GM23338 (cell line): ENCODE measurements around the gene SLC25A44. TPM values are rescaled to one million over a fixed set of nuclear protein-coding genes. Genes with fewer than 3 reads are reported as not detected.

Experiments used
- ATAC-seq: fragments of 200-7000 bp; cut with Tn5 transposase; 3 replicates; pipeline ENCODE4 v1.9.1; 2020
- DNase-seq: peaks from one replicate; pipeline ENCODE4 v3.0.0-alpha.2; 2015; ENCODE audit warnings: low spot score
- H2AFZ ChIP-seq: fragments of 200-600 bp; sonication (generic); 2 replicates; pipeline ENCODE4 v1.8.0; 2016; ENCODE audit warnings: antibody characterized with exemption, mild to moderate bottlenecking, moderate library complexity
- H3F3A ChIP-seq: fragments of 200-600 bp; sonication (generic); replicated peaks from 2 replicates; pipeline ENCODE4 v1.8.0; 2017; ENCODE audit warnings: antibody characterized with exemption, mixed run types, low read depth
- H3K27ac ChIP-seq: fragments of 200-600 bp; sonication (generic); 2 replicates; pipeline ENCODE4 v1.6.1; 2016; ENCODE audit warnings: low read depth
- H3K27me3 ChIP-seq: fragments of 200-600 bp; sonication (generic); 2 replicates; pipeline ENCODE4 v1.8.0; 2016; ENCODE audit warnings: mild to moderate bottlenecking, mixed run types, moderate library complexity; ENCODE audit not compliant: insufficient read depth
- H3K36me3 ChIP-seq: fragments of 200-600 bp; sonication (generic); 2 replicates; pipeline ENCODE4 v1.8.0; 2016; ENCODE audit warnings: mild to moderate bottlenecking; ENCODE audit not compliant: insufficient read depth
- H3K4me1 ChIP-seq: fragments of 200-600 bp; sonication (generic); 2 replicates; pipeline ENCODE4 v1.8.0; 2016; ENCODE audit warnings: mild to moderate bottlenecking, moderate library complexity; ENCODE audit not compliant: insufficient read depth
- H3K4me2 ChIP-seq: fragments of 200-600 bp; sonication (generic); 2 replicates; pipeline ENCODE4 v1.7.1; 2017; ENCODE audit warnings: mixed run types
- H3K4me3 ChIP-seq: fragments of 200-600 bp; sonication (generic); 2 replicates; pipeline ENCODE4 v1.6.1; 2016; ENCODE audit warnings: mixed run types
- H3K79me2 ChIP-seq: fragments of 200-600 bp; sonication (generic); replicated peaks from 2 replicates; pipeline ENCODE4 v1.8.0; 2017; ENCODE audit warnings: mild to moderate bottlenecking; ENCODE audit not compliant: insufficient read depth
- H3K9me2 ChIP-seq: fragments of 200-600 bp; sonication (generic); 2 replicates; pipeline ENCODE4 v1.8.0; 2017; ENCODE audit not compliant: insufficient read depth
- H4K20me1 ChIP-seq: fragments of 200-600 bp; sonication (generic); replicated peaks from 2 replicates; pipeline ENCODE4 v1.8.0; 2017; ENCODE audit warnings: mild to moderate bottlenecking; ENCODE audit not compliant: insufficient read depth
- H3K27ac Mint-ChIP-seq: 2 replicates; pipeline ENCODE4 v1.8.0; 2020; ENCODE audit warnings: inconsistent platforms, mild to moderate bottlenecking, moderate library complexity, mixed read lengths
- H3K27me3 Mint-ChIP-seq: 3 replicates; pipeline ENCODE4 v1.8.0; 2022; ENCODE audit warnings: low read depth, mild to moderate bottlenecking, moderate library complexity, mixed read lengths, inconsistent platforms; ENCODE audit not compliant: insufficient read depth, poor library complexity
- H3K36me3 Mint-ChIP-seq: 3 replicates; pipeline ENCODE4 v1.8.0; 2021; ENCODE audit warnings: low read depth, mild to moderate bottlenecking, inconsistent platforms, moderate library complexity, mixed read lengths
- H3K4me1 Mint-ChIP-seq: 3 replicates; pipeline ENCODE4 v1.8.0; 2020; ENCODE audit warnings: mild to moderate bottlenecking, inconsistent platforms, mixed read lengths
- H3K4me3 Mint-ChIP-seq: 3 replicates; pipeline ENCODE4 v1.8.0; 2021; ENCODE audit warnings: moderate library complexity, mild to moderate bottlenecking, inconsistent platforms, mixed read lengths
- H3K9me3 Mint-ChIP-seq: 3 replicates; pipeline ENCODE4 v1.8.0; 2020; ENCODE audit warnings: moderate library complexity, mild to moderate bottlenecking, inconsistent platforms, mixed read lengths
- ETS1 ChIP-seq: IDR thresholded peaks from 2 replicates; pipeline ENCODE4 v1.6.1; 2016; ENCODE audit warnings: antibody characterized with exemption
- EZH2 ChIP-seq: fragments of 200-600 bp; sonication (generic); IDR thresholded peaks from one replicate; pipeline ENCODE4 v1.8.0; 2017; ENCODE audit warnings: antibody characterized with exemption, mild to moderate bottlenecking, low read depth; ENCODE audit not compliant: unreplicated experiment
- EZH2phosphoT487 ChIP-seq: fragments of 200-600 bp; sonication (generic); IDR thresholded peaks from one replicate; pipeline ENCODE4 v1.8.1; 2018; ENCODE audit warnings: antibody characterized with exemption; ENCODE audit not compliant: unreplicated experiment
- JUNB ChIP-seq: IDR thresholded peaks from one replicate; pipeline ENCODE4 v1.6.1; 2016; ENCODE audit warnings: antibody characterized with exemption; ENCODE audit not compliant: unreplicated experiment
- NANOG ChIP-seq: IDR thresholded peaks from 2 replicates; pipeline ENCODE4 v1.6.1; 2016; ENCODE audit warnings: antibody characterized with exemption, borderline replicate concordance
- POLR2AphosphoS5 ChIP-seq: IDR thresholded peaks from 2 replicates; pipeline ENCODE4 v1.6.1; 2016; ENCODE audit warnings: antibody characterized with exemption, low read depth
- REST ChIP-seq: IDR thresholded peaks from one replicate; pipeline ENCODE4 v1.6.1; 2018; ENCODE audit warnings: antibody characterized with exemption; ENCODE audit not compliant: unreplicated experiment
- ZNF114 ChIP-seq: fragments of 250-450 bp; sonication (Bioruptor Pico); IDR thresholded peaks from 2 replicates; pipeline ENCODE4 v1.5.0; 2020; ENCODE audit warnings: mild to moderate bottlenecking, moderate library complexity
- ZNF331 ChIP-seq: fragments of 250-450 bp; sonication (Bioruptor Pico); IDR thresholded peaks from 2 replicates; pipeline ENCODE4 v1.5.0; 2020; ENCODE audit warnings: low read depth, mild to moderate bottlenecking, moderate library complexity
- polyA plus RNA-seq: library from polyadenylated mRNA; unstranded; fragments of >200 nt; fragmentation: Nextera tagmentation; extraction: Ambion mirVana; gene quantifications from 2 replicates; pipeline ENCODE4 v1.2.1, GENCODE V29; 2016
- total RNA-seq: library from RNA; depleted of rRNA; stranded (reverse); fragments of >200 nt; shearing (Covaris generic); gene quantifications from 2 replicates; pipeline ENCODE4 v1.2.3, GENCODE V29; 2014

Gene SLC25A44
- total and polyA plus RNA-seq, 2 experiments from 2014 or later = 7.0 to 25.1 TPM

GRCh38 chr1:156236164-156236563, 42.3 kb downstream of the SLC25A44 start (continued):
- TF ChIP-seq REST (no peak), POLR2AphosphoS5 (no peak), NANOG (no peak), EZH2 (no peak), EZH2phosphoT487 (no peak)

- no peak overlapping the region for H3K4me3 ChIP-seq
- no peak overlapping the region for H2AFZ ChIP-seq
- H3K4me1 Mint-ChIP-seq = no peaks in the 10 kb centered on the region
- H3K79me2 ChIP-seq = no peaks in the 10 kb centered on the region
- H3K9me2 ChIP-seq = no peaks in the 10 kb centered on the region
- H3K4me3 Mint-ChIP-seq = no peak overlapping the region
- H3K9me3 Mint-ChIP-seq = no peaks in the 10 kb centered on the region
- 0 out of 2 replicates have a peak, but pooled peaks cover 2% of the 10 kb centered on the region for H3F3A ChIP-seq
- no peak for TF ChIP-seq ZNF114 (CRISPR knock-in tag)
- no peak overlapping the region for H3K27ac ChIP-seq
- no peak for ATAC-seq
- no peaks in the 10 kb centered on the region for H3K4me1 ChIP-seq
- no peak overlapping the region for H3K27ac Mint-ChIP-seq
- peaks cover 11% of the 10 kb centered on the region for H3K27me3 Mint-ChIP-seq
- no peaks in the 10 kb centered on the region for H3K27me3 ChIP-seq
- no peak for DNase-seq
- no peaks in the 10 kb centered on the region for H4K20me1 ChIP-seq
- H3K4me2 ChIP-seq = no peak overlapping the region
- peaks cover 12% of the 10 kb centered on the region for H3K36me3 ChIP-seq
- peaks cover 50% of the 10 kb centered on the region for H3K36me3 Mint-ChIP-seq
These were observed 44.3 kb downstream of the SLC25A44 start for GRCh38 chr1:156238248-156238647.

GRCh38 chr1:156241311-156241811, 47.5 kb downstream of the SLC25A44 start:
- Histone ChIP-seq H3K79me2 (no peaks in the 10 kb centered on the region), H3K27me3 (no peaks in the 10 kb centered on the region), H4K20me1 (no peaks in the 10 kb centered on the region), H3K9me2 (no peaks in the 10 kb centered on the region), H3K4me3 (no peak overlapping the region), H3K27ac (no peak overlapping the region), H3F3A (peaks cover 5% of the 10 kb centered on the region; the same call in 1 of the 2 replicates), H3K4me2 (no peak overlapping the region), H2AFZ (no peak overlapping the region), H3K4me1 (peaks cover 16% of the 10 kb centered on the region), H3K36me3 (peaks cover 7% of the 10 kb centered on the region; the same call in 1 of the 2 replicates)
- peaks cover 34% of the 10 kb centered on the region for H3K36me3 Mint-ChIP-seq
- H3K27me3 Mint-ChIP-seq = peaks cover 19% of the 10 kb centered on the region
- no peak overlapping the region for H3K27ac Mint-ChIP-seq
- no peaks in the 10 kb centered on the region for H3K9me3 Mint-ChIP-seq
- no peak overlapping the region for H3K4me3 Mint-ChIP-seq
- TF ChIP-seq ETS1 (no peak), JUNB (no peak), EZH2 (no peak), ZNF331 (CRISPR knock-in tag) (no peak), POLR2AphosphoS5 (no peak)
- H3K4me1 Mint-ChIP-seq = peaks cover 14% of the 10 kb centered on the region
- ATAC-seq = no peak
- no peak for DNase-seq
